NCI-H748 treated with DMSO at 0.1 percent for 48 hours (cell line): Measurements from ENCODE around the gene ERFL.
"Not testable (repeated sequence)": the region's sequence is repeated elsewhere in the genome, so short reads cannot be mapped to it uniquely, and the experiment has no call there.

ENCODE experiments used
- DNase-seq: peaks from one replicate; lab custom pipeline; 2025; lab: John Stamatoyannopoulos, UW

The ERFL gene

GRCh38 chr19:41926763-41927496 lies 1.3 kb downstream of the ERFL start:
- DNase-seq = no peak

DNA sequence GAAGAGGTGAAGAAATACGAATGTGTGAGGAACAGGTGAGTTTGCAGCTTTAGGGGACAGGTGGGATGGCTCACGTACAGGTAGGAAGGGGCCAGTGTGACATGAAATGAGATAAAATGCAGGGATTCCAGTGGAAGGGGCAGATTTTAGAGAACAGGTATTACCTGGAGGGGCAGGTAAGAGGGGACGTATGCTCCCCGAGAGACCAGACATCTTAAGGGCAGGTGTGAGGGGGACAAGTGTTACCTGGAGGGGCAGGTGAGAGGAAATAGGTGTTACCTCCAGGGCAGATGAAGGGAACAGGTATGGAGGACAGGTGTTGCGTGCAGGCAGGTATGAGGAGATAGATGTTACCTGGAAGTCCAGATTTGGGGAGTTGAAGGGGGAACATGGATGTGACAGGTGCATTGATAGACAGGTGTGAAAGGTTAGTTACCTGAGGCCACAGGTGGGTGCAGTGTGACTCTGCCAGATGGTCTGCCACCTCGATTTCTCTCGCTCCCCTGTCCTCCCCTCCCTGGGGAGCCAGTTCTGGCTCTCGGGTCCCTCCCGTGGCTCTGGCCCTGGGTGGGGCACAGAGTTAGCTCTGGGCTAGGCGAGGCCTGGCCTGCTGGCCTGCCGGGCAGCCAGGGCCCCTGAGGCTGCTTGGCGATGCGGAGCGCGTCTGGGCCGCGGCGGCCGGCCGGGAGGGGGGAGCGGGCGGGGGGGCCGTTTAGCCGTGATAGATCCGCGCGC lies 2.1 kb downstream of the ERFL start:
- DNase-seq = no peak

GRCh38 chr19:41925208-41926003 lies 2.8 kb downstream of the ERFL start:
- no peak for DNase-seq

DNA sequence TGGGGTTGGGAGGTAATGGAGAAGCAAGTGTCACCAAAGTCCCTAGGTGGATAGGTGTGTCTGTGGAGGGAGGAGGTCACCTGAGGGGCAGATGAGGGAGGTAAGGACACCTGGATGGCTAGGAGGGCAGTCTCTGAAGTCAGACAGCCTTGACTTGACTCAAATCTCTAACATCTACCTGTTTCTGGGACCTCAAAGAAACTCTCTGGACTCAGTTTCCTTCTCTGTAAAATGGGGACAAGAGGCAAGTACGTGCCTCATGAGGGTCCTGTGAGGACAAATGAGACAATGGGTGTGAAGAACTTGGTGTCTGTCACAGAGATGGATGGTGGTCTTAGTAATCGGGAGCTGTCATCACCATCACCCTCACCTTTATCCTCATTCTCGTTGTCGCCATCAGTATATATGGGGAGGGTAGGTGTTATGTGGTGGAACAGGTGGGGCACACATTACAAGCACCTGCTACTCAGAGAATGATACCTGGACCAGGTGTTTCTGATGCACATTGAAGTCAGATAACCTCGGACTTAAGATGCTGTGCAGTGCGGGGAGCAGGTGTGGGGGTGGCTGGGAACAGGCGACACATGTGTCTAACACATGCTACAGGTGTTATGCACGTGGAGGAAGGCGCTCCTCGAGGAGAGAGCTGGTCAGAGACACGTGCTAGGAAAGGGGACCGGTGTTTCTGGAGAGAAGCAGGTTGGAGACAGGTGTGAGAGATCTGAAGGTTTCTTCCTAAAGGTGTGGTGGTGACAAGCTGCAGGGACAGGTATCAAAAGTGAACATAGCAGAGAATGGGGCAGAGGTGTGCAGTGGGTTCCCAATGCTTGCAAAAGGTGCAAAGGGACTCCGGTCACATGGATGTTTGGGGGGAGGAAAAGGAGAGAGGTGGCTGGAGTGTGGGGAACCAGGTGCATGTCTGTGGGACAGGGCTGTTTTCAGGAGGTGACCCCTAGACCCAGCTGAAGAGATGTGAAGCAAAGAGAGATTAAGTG lies 3.8 kb downstream of the ERFL start:
- no peak for DNase-seq

DNA sequence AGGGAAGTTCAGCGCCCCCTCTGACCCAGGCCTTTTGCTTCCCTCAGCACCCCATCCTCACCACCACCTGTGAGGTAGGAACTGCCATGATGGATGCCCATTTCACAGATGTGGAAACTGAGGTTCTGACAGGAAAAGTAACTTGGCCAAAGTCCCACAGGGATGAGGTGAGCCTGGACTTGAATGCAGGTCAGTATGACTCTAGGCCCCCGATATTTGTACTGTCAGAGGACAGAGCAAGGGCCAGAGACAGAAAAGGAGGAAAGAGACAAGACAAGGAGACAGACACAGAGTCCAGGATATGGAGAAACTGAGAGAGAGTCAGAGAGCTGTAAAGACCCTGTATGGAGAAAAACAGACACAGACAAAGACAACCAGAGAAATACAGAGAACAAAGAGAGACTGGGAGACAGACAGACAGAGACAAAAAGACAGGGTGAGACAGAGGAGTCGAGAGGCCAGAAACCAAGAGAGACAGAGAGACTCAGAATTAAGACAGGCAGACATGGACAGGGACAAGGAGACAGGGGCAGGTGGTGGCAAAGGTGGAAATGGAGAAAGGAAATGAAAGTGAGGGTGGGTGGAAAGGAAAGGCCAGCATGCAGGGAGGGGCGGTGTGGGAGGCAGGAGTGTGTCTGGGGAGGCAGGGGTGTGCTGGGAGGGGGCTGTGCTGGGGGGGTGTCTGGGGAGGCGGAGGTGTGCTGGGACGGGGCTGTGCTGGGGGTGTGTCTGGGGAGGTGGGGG lies 5.0 kb downstream of the ERFL start:
- no peak for DNase-seq

- no peak for DNase-seq
Observed at GRCh38 chr19:41922585-41922984, 5.7 kb downstream of the ERFL start.

DNA sequence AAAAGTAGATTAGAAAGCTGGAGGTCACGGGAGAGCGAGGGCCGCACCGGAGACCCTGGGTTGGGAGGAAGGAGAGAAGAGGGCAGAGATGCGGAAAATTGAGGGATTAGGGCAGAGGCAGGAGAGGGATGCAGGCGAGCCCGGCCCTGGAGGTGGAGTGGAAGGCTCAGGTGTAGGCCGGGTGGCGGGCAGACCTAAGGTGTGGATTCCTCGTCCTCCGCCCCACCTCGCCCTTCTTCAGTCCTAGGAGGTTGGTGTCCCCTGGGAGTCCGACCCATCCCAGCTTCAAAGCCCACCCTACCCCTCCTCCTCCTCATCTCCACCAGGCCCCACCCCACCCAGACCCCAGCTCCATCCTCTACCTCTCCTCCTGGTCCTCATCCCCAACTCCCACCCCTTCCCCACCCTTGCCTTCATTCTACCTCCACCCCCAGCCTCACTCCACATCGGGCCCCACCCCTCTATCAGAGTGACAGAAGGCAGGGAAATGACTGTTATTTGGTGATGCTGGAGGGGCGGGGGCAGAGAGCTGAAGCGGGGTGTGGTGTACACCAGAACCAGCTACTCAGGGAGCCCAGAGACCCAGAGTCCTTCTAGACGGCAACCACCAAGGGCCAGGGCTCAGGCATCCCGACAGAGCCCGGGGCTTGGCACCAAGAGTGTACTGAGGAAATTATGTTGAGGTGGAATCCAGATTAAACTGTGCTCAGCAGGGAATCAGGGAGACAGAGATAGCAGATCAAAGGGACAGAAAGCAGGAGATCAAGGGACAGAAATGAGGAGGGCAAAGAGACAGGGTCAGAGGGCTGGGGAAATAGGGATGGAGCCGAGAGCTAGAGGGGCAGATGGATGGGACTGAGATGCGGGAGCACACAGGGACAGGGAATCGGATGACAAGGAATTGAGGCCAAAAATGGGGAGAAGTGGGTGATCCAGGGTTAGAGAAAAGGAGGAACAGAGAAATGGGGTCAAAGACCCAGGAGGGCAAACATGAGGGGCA lies 6.4 kb downstream of the ERFL start:
- DNase-seq = no peak

- DNase-seq = no peak
Observed at GRCh38 chr19:41920882-41921576, 7.2 kb downstream of the ERFL start.

GRCh38 chr19:41919948-41920712 lies 8.1 kb downstream of the ERFL start:
- DNase-seq = no peak

DNA sequence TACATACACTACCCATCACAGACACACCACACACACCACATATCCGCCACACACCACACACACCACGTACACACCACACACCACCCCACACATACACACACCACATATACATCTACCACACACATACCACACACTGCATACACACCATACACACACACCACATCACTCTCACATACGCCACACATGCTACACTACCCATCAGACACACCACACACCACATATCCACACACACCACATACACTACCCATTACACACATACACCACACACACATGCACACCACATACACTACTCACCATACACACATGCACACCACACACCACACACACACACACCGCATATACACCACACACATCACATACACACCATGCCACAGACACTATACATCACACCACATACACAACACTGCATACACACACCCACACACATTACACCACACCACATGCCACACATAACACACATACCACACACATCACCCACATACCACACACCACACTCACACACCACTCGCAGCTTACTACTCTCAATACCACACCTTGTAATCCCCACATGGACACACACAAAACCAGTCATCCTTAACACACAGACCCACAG lies 9.5 kb downstream of the ERFL start:
- DNase-seq = no peak

DNA sequence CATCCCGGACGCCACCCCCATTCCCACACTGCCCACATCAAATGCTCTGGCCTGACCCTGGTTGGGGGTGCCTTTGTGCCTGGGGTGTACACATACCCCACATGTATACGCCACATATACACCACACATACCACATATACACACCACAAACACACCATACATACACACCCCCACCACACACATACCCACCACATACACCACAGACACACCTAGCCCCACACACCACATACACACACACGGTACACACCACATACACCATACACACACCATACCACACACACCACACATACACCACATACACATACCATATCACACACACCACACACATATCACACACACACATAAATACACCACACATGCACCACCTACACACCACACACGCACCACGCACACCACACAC lies 10.2 kb downstream of the ERFL start:
- DNase-seq = no peak

- DNase-seq = no peak
Observed at GRCh38 chr19:41917676-41918075, 10.6 kb downstream of the ERFL start.

DNA sequence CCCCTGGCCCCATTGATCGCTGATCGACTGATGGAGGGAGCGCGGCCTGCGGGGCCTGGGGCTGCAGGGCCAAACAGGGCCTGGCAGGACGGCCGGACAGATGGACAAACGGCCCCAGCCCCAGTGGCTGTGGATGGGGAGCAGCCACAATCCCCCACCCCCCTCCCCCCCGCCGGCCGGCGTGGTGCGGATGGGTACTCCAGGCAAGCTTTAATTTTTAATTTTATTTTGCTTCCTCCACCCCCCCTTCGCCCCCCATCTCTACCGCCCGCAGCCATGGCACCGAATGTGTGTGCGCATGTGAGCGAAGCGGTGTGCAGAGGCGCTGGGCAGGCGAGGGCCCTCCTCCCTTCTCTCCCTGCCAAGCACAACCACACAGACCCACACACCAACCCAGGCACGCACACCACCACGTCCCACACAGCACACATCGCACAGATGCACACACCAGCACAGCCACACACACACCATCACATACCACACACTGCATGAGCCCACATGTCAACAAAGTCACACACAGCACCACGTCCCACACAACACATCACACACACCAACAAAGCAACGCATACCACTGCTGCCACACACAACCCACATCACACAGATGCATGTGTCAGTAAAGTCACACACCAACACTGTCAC lies 12.4 kb downstream of the ERFL start:
- DNase-seq = no peak

- no peak for DNase-seq
Observed at GRCh38 chr19:41915021-41915775, 13.1 kb downstream of the ERFL start.

DNA sequence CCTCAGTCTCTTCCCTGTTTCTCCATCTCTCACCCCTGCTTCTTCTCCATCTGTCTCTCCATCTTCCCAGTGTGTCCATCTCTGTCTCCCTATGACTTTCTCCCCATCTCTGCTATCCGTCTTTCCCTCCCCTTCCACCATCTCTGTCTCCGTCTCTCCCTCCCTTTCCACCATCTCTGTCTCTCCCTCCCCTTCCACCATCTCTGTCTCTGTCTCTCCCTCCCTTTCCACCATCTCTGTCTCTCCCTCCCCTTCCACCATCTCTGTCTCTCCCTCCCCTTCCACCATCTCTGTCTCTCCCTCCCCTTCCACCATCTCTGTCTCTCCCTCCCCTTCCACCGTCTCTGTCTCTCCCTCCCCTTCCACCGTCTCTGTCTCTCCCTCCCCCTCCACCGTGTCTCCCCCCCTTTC lies 13.8 kb downstream of the ERFL start:
- not testable (repeated sequence) for DNase-seq
